ENCODE data around the gene SLC12A8.

DNA sequence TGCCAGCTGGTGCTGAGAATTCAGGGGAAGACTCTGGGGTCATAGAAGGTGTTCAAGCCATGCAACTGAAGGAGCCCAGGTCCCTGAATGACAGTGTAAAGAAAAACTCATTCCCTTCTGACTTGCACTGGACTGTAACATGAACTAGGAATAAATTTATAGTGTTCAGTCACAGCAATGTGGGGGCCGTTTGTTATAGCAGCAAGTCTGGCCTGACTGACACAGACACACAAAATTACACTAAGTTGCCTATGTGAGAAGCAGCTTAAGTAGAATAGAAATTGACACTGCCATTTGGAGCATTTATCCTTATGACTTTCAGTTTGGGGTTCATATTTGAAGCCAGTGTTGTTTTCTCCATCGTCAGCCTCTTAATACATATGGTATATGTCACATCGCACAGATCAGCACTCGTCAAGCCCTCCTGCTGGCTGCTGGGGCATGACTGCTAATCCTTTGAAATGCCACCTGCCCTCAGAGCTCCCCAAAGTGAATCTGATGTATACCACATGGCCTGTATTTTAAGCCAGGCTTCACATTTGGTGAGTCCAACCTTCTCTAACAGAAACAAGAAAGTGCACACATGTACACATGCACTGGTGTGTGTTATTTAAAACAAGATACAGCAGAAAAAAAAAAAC, 139.7 kb downstream of the SLC12A8 start:
- TF ChIP-seq, protein P1, sequence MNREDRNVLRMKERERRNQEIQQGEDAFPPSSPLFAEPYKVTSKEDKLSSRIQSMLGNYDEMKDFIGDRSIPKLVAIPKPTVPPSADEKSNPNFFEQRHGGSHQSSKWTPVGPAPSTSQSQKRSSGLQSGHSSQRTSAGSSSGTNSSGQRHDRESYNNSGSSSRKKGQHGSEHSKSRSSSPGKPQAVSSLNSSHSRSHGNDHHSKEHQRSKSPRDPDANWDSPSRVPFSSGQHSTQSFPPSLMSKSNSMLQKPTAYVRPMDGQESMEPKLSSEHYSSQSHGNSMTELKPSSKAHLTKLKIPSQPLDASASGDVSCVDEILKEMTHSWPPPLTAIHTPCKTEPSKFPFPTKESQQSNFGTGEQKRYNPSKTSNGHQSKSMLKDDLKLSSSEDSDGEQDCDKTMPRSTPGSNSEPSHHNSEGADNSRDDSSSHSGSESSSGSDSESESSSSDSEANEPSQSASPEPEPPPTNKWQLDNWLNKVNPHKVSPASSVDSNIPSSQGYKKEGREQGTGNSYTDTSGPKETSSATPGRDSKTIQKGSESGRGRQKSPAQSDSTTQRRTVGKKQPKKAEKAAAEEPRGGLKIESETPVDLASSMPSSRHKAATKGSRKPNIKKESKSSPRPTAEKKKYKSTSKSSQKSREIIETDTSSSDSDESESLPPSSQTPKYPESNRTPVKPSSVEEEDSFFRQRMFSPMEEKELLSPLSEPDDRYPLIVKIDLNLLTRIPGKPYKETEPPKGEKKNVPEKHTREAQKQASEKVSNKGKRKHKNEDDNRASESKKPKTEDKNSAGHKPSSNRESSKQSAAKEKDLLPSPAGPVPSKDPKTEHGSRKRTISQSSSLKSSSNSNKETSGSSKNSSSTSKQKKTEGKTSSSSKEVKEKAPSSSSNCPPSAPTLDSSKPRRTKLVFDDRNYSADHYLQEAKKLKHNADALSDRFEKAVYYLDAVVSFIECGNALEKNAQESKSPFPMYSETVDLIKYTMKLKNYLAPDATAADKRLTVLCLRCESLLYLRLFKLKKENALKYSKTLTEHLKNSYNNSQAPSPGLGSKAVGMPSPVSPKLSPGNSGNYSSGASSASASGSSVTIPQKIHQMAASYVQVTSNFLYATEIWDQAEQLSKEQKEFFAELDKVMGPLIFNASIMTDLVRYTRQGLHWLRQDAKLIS (CRISPR knock-in tag; IDR thresholded peaks at IDR 0.05), result no peak
- TF ChIP-seq TAF9B (IDR thresholded peaks at IDR 0.05; ENCODE audit: partially characterized antibody) (no peak), POLR2A (conservative IDR thresholded peaks at IDR 0.05) (no peak)
- TF ChIP-seq, protein P2, sequence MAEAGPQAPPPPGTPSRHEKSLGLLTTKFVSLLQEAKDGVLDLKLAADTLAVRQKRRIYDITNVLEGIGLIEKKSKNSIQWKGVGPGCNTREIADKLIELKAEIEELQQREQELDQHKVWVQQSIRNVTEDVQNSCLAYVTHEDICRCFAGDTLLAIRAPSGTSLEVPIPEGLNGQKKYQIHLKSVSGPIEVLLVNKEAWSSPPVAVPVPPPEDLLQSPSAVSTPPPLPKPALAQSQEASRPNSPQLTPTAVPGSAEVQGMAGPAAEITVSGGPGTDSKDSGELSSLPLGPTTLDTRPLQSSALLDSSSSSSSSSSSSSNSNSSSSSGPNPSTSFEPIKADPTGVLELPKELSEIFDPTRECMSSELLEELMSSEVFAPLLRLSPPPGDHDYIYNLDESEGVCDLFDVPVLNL (CRISPR knock-in tag; IDR thresholded peaks at IDR 0.05; ENCODE audit: low read depth), result no peak
